Neural progenitor cell (in vitro differentiated cells): ENCODE measurements around the gene FECH. TPM values are rescaled to one million over a fixed set of nuclear protein-coding genes. Genes with fewer than 3 reads are reported as not detected.

Experiments
- DNase-seq: peaks from one replicate; pipeline ENCODE4 v3.0.0-alpha.2; 2016; ENCODE audit warnings: low spot score
- H2AFZ ChIP-seq: fragments of 200-600 bp; sonication (generic); replicated peaks from 2 replicates; pipeline ENCODE4 v1.6.1; 2016; ENCODE audit warnings: antibody characterized with exemption
- H3F3A ChIP-seq: fragments of 200-600 bp; sonication (generic); 2 replicates; pipeline ENCODE4 v1.6.1; 2016; ENCODE audit warnings: antibody characterized with exemption, low read depth
- H3K27ac ChIP-seq: fragments of 200-600 bp; sonication (generic); 2 replicates; pipeline ENCODE4 v1.5.1; 2016; ENCODE audit warnings: mild to moderate bottlenecking
- H3K27me3 ChIP-seq: fragments of 200-600 bp; sonication (generic); 2 replicates; pipeline ENCODE4 v1.6.1; 2016; ENCODE audit warnings: mild to moderate bottlenecking, moderate library complexity
- H3K36me3 ChIP-seq: fragments of 200-600 bp; sonication (generic); 2 replicates; pipeline ENCODE4 v1.5.1; 2016
- H3K4me1 ChIP-seq: fragments of 200-600 bp; sonication (generic); 2 replicates; pipeline ENCODE4 v1.6.1; 2016; ENCODE audit warnings: mixed run types
- H3K4me2 ChIP-seq: fragments of 200-600 bp; sonication (generic); 2 replicates; pipeline ENCODE4 v1.6.1; 2016
- H3K4me3 ChIP-seq: fragments of 200-600 bp; sonication (generic); 2 replicates; pipeline ENCODE4 v1.5.1; 2016
- H3K79me2 ChIP-seq: fragments of 200-600 bp; sonication (generic); 2 replicates; pipeline ENCODE4 v1.6.1; 2016; ENCODE audit warnings: low read depth
- H3K9ac ChIP-seq: fragments of 200-600 bp; sonication (generic); 2 replicates; pipeline ENCODE4 v1.6.1; 2016
- H3K9me3 ChIP-seq: fragments of 200-600 bp; sonication (generic); 2 replicates; pipeline ENCODE4 v1.5.1; 2016; ENCODE audit warnings: low read depth
- H4K20me1 ChIP-seq: fragments of 200-600 bp; sonication (generic); 2 replicates; pipeline ENCODE4 v1.6.1; 2016; ENCODE audit warnings: low read depth
- H3K27ac Mint-ChIP-seq: 3 replicates; pipeline ENCODE4 v1.8.0; 2021; ENCODE audit warnings: mixed read lengths
- H3K27me3 Mint-ChIP-seq: 2 replicates; pipeline ENCODE4 v1.8.0; 2022; ENCODE audit warnings: low read depth, mild to moderate bottlenecking, inconsistent platforms, moderate library complexity, mixed read lengths; ENCODE audit not compliant: insufficient read depth
- H3K36me3 Mint-ChIP-seq: 3 replicates; pipeline ENCODE4 v1.8.0; 2021; ENCODE audit warnings: mixed read lengths
- H3K4me1 Mint-ChIP-seq: 3 replicates; pipeline ENCODE4 v1.8.0; 2021; ENCODE audit warnings: mixed read lengths
- H3K4me3 Mint-ChIP-seq: 3 replicates; pipeline ENCODE4 v1.8.0; 2021; ENCODE audit warnings: mild to moderate bottlenecking, moderate library complexity, mixed read lengths
- H3K9me3 Mint-ChIP-seq: 3 replicates; pipeline ENCODE4 v1.8.0; 2020; ENCODE audit warnings: mixed read lengths
- EZH2 ChIP-seq: fragments of 200-600 bp; sonication (generic); IDR thresholded peaks from 2 replicates; pipeline ENCODE4 v1.6.1; 2017; ENCODE audit warnings: antibody characterized with exemption, mild to moderate bottlenecking, moderate library complexity
- EZH2phosphoT487 ChIP-seq: fragments of 200-600 bp; sonication (generic); IDR thresholded peaks from 2 replicates; pipeline ENCODE4 v1.6.1; 2017; ENCODE audit warnings: antibody characterized with exemption
- total RNA-seq: library from RNA; depleted of rRNA; stranded (reverse); fragments of >200 nt; gene quantifications from 2 replicates; pipeline ENCODE4 v1.2.3, GENCODE V29; 2015; ENCODE audit warnings: low replicate concordance
- TF ChIP-seq, protein P1 (sequence below): fragments of 200-600 bp; sonication (generic); IDR thresholded peaks from 2 replicates; pipeline ENCODE4 v1.5.1; 2017; ENCODE audit warnings: antibody characterized with exemption, mild to moderate bottlenecking

Gene FECH
- total RNA-seq, 1 donor from 2014 or later = 16.4 TPM

GRCh38 chr18:57539702-57540101 lies 46.8 kb downstream of the FECH start:
- H3K36me3 Mint-ChIP-seq = no peaks in the 10 kb centered on the region
- H3K79me2 ChIP-seq = no peaks in the 10 kb centered on the region
- no peak overlapping the region for H3K4me3 Mint-ChIP-seq
- no peak overlapping the region for H3K27ac Mint-ChIP-seq
- no peak overlapping the region for H3K4me2 ChIP-seq
- peaks cover 14% of the 10 kb centered on the region for H3K4me1 Mint-ChIP-seq
- no peaks in the 10 kb centered on the region for H4K20me1 ChIP-seq
- H3K27me3 Mint-ChIP-seq = peaks cover 8% of the 10 kb centered on the region
- no peak for DNase-seq
- H3F3A ChIP-seq = no peaks in the 10 kb centered on the region
- no peak overlapping the region for H3K9ac ChIP-seq
- no peak overlapping the region for H3K27ac ChIP-seq
- no peaks in the 10 kb centered on the region for H3K9me3 ChIP-seq
- H3K27me3 ChIP-seq = no peaks in the 10 kb centered on the region
- H2AFZ ChIP-seq = no peak overlapping the region
- no peaks in the 10 kb centered on the region for H3K36me3 ChIP-seq
- peaks cover 18% of the 10 kb centered on the region for H3K4me1 ChIP-seq
- no peak overlapping the region for H3K4me3 ChIP-seq
- TF ChIP-seq, protein P1, sequence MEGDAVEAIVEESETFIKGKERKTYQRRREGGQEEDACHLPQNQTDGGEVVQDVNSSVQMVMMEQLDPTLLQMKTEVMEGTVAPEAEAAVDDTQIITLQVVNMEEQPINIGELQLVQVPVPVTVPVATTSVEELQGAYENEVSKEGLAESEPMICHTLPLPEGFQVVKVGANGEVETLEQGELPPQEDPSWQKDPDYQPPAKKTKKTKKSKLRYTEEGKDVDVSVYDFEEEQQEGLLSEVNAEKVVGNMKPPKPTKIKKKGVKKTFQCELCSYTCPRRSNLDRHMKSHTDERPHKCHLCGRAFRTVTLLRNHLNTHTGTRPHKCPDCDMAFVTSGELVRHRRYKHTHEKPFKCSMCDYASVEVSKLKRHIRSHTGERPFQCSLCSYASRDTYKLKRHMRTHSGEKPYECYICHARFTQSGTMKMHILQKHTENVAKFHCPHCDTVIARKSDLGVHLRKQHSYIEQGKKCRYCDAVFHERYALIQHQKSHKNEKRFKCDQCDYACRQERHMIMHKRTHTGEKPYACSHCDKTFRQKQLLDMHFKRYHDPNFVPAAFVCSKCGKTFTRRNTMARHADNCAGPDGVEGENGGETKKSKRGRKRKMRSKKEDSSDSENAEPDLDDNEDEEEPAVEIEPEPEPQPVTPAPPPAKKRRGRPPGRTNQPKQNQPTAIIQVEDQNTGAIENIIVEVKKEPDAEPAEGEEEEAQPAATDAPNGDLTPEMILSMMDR = no peak
- TF ChIP-seq EZH2 (no peak), EZH2phosphoT487 (no peak)
- no peaks in the 10 kb centered on the region for H3K9me3 Mint-ChIP-seq

DNA sequence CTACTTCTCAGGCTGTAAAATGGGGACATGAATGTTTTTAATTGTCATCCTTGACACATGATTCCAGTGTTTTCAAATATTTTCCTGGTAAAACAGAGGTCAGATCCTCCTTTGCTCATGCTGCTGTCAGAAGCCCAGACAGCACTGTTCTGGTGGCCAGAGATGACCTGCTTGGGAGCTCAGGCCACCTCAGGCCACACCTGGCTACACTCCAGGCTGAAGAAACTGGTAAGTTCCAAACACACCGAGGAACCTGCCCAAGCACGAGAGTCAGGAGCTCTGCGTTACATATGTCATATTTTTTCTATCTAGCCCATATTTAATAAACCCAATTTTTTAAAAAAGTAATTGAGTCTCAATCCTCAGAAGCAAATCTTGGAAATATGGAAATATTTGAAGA lies 47.9 kb downstream of the FECH start:
- H4K20me1 ChIP-seq = no peaks in the 10 kb centered on the region
- no peak overlapping the region for H2AFZ ChIP-seq
- no peak overlapping the region for H3K4me3 ChIP-seq
- no peaks in the 10 kb centered on the region for H3K9me3 Mint-ChIP-seq
- H3K27ac Mint-ChIP-seq = no peak overlapping the region
- no peaks in the 10 kb centered on the region for H3K36me3 ChIP-seq
- no peak for DNase-seq
- H3K9ac ChIP-seq = no peak overlapping the region
- H3K27ac ChIP-seq = no peak overlapping the region
- no peak overlapping the region for H3K4me3 Mint-ChIP-seq
- no peak for TF ChIP-seq EZH2phosphoT487
- TF ChIP-seq, protein P1 = no peak
- TF ChIP-seq EZH2 = no peak
- no peaks in the 10 kb centered on the region for H3K36me3 Mint-ChIP-seq
- peaks cover 28% of the 10 kb centered on the region for H3K4me1 ChIP-seq
- peaks cover 24% of the 10 kb centered on the region for H3K4me1 Mint-ChIP-seq
- H3K9me3 ChIP-seq = no peaks in the 10 kb centered on the region
- H3K4me2 ChIP-seq = no peak overlapping the region
- peaks cover 4% of the 10 kb centered on the region for H3F3A ChIP-seq
- no peaks in the 10 kb centered on the region for H3K79me2 ChIP-seq
- H3K27me3 Mint-ChIP-seq = peaks cover 8% of the 10 kb centered on the region
- no peaks in the 10 kb centered on the region for H3K27me3 ChIP-seq

DNA sequence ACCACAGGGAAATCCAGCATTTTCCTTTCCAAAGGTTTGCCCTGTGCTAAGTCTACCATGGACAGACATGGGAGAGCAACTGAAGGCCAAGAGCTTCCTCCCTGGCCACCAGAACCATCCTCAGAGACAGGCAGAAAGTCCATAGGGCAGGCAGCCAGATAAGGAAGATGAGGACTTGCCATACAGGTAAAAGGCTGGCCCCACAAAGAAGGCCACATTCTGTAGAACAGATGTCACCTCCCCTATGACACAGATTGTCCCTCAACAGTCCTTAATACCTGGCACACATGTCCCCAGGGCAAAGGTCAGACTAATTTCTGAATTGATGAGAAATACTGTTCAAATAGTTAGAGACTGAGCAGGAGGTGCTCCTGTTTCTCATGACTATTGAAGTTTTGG lies 52.0 kb downstream of the FECH start:
- no peak overlapping the region for H3K27ac ChIP-seq
- H4K20me1 ChIP-seq = no peaks in the 10 kb centered on the region
- H3K4me1 ChIP-seq = peaks cover 39% of the 10 kb centered on the region
- H2AFZ ChIP-seq = no peak overlapping the region
- DNase-seq = no peak
- Mint-ChIP-seq H3K27me3 (peaks cover 22% of the 10 kb centered on the region), H3K36me3 (no peaks in the 10 kb centered on the region), H3K4me1 (peaks cover 36% of the 10 kb centered on the region), H3K27ac (no peak overlapping the region), H3K4me3 (peak overlapping the region; percentile 11), H3K9me3 (no peaks in the 10 kb centered on the region)
- TF ChIP-seq EZH2phosphoT487 (no peak), EZH2 (no peak)
- TF ChIP-seq, protein P1 = no peak
- H3K27me3 ChIP-seq = no peaks in the 10 kb centered on the region
- H3K4me2 ChIP-seq = peak overlapping the region; percentile 72
- no peak overlapping the region for H3K4me3 ChIP-seq
- no peaks in the 10 kb centered on the region for H3K79me2 ChIP-seq
- H3F3A ChIP-seq = peaks cover 18% of the 10 kb centered on the region
- no peak overlapping the region for H3K9ac ChIP-seq
- no peaks in the 10 kb centered on the region for H3K36me3 ChIP-seq
- no peaks in the 10 kb centered on the region for H3K9me3 ChIP-seq
